Activated gamma-delta T cell (primary cell): ENCODE results near the gene AMPD3.
A peak's percentile ranks its signal among the peaks of the same experiment; 100 is the strongest.

Experiments used
- DNase-seq: peaks from one replicate; lab custom pipeline; 2025; lab: John Stamatoyannopoulos, UW

AMPD3 gene

GRCh38 chr11:10538924-10539323, 83.9 kb downstream of the AMPD3 start:
- no peak for DNase-seq

DNA sequence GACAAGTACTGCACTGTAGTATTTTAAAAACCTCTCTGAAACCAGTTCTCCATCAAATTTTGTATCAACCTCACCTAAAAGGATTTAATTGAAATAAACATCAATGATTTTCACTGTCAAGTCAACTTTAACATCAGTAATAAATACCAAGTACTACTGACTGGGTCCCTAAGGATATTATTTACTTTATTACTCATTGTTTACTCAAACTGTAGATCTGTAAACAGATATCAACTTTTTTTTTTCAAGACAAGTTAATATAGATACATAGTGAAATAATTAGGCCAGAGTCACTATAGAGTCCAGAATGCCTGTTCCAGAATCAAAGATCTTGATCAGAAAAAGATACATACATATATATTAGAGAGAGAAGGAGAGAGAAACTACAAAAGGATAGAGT, 84.3 kb downstream of the AMPD3 start:
- no peak for DNase-seq

DNA sequence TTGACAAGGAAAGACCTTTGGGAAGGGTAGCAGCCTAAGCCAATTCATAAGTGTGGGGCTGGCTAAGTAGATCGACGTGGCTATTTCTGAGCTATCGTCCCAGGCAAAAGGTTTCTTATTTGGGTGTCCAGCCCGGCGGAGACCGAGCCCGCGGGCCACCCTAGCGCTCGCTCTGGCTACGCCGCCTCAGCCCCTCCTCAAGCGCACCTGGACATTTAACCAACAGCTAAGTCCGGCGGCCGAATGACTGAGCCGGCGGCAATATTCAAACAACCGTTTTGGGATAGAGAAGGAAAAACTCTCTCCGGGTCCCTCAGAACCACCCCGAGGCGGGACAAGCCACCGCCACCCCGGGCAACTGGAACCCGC, 85.5 kb downstream of the AMPD3 start:
- DNase-seq, result no peak

GRCh38 chr11:10540915-10541560, 86.0 kb downstream of the AMPD3 start, which contains the start of gene RNF141:
RNF141 (minus strand) TSS chr11:10541187; CDS start chr11:10534158, 7,029 bp downstream.
- peak; percentile 90 for DNase-seq

- DNase-seq, result no peak
Measured at GRCh38 chr11:10541561-10541930, 86.5 kb downstream of the AMPD3 start.

DNA sequence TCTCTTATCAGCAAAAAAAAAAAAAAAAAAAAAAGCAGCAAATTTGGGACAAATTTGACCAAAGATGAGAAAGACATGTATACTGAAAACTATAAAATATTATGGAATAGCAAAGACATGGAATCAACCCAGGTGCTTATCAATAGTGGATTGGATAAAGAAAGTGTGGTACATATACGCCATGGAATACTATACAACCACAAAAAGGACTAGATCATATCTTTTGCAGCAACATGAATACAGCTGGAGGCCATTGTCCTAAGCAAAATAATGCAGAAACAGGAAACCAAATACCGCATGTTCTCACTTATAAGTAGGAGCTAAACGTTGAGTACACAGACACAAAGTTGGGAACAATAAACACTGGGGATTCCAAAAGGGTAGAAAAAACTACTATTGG, 87.7 kb downstream of the AMPD3 start:
- no peak for DNase-seq

- no peak for DNase-seq
Measured at GRCh38 chr11:10543782-10544181, 88.7 kb downstream of the AMPD3 start.

DNA sequence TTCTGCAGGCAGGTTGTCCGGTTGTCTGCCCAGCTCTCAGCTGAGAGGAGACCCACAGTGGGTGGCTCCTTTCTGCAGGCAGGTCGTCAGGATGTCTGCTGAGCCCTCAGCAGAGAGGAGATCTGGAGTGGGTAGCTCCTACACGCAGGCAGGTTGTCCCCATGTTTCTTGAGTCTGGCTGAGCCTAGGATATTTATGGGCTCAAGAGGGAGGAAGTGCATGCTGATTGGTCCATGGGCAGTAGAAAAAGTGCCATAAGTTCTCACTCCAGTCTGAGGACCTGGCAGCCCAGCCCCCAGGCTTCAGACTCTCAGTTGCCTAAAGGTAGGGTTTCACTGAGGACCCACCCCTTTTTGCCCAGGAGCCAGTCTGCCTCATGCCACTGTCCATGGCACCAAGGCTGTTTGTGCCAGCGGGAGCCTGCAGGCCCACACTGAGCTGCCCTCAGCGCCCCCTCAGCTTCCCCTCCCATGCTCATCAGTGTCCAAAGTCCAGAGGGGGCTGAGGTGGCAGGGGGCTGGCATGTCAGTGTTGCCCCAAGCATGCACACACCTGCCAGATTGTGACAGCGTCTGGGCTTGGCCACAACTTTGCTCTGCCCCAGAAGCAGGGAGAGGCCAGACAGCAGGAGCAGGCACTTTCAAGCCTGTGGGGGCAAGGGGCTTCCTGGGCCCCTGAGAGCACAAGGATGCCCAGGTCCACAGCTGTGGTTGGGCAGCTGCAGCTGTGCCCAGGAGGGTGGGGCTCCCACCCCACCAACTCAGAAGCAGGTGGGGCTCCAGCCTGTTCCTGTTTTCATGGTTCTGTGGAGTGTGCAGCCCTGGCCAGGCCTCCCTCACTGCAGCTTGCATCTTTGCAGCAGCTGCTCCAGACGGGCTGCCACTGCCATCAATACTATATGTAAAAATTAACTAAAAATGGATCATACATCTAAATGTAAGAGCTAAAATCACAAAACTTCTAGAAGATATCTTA, 89.7 kb downstream of the AMPD3 start:
- no peak for DNase-seq

- no peak for DNase-seq
Measured at GRCh38 chr11:10550503-10551289, 95.6 kb downstream of the AMPD3 start.

GRCh38 chr11:10551290-10551592, 96.2 kb downstream of the AMPD3 start:
- DNase-seq, result no peak

DNA sequence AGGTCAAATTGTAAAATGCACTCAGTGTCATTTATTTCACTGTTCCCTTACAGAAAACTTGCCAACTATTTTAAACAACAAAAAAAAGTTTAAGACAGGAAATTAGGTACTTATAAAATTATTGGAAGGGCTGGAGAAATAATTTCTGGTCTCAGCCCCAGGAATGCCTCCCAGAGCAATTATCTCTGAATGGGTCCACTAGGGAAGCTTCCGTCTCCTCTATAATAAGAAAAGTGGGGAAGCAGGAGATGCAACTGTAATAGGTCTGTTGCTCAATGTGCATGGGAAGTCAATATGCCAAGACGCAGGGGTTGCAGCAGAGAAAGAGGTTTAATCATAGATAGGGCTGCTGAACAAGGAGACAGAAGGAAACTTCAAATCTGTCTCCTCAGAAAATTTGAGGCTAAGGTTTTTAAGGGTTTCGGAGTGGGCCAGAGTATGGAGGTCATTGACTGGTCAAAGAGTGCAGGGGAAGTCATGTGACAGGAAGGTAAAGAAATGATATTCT, 96.8 kb downstream of the AMPD3 start:
- DNase-seq, result no peak

GRCh38 chr11:10556590-10556989, 101.5 kb downstream of the AMPD3 start:
- no peak for DNase-seq
